Lower lobe of right lung (tissue), 2 donors: ENCODE results near the gene CSPG5. TPM values are rescaled to one million over a fixed set of nuclear protein-coding genes. Genes with fewer than 3 reads are reported as not detected.

ENCODE experiments used
- ATAC-seq, 2 donors: fragments of 200-7000 bp; cut with Tn5 transposase; one replicate each; pipeline ENCODE4 v1.9.1; 2020 to 2022; ENCODE audit warnings: mild to moderate bottlenecking in 2 of 2, moderate library complexity in 2 of 2
- DNase-seq: peaks from one replicate; pipeline ENCODE4 v3.0.0-alpha.2; 2020
- H3K27ac ChIP-seq: fragments of 200-600 bp; one replicate; pipeline ENCODE4 v1.8.0; 2022
- H3K27me3 ChIP-seq: fragments of 200-600 bp; one replicate; pipeline ENCODE4 v1.8.0; 2022; ENCODE audit warnings: low read depth
- H3K36me3 ChIP-seq: fragments of 200-600 bp; one replicate; pipeline ENCODE4 v1.8.0; 2022; ENCODE audit warnings: mild to moderate bottlenecking
- H3K4me1 ChIP-seq: fragments of 200-600 bp; one replicate; pipeline ENCODE4 v1.8.0; 2022
- H3K4me3 ChIP-seq: fragments of 200-600 bp; one replicate; pipeline ENCODE4 v1.8.0; 2022; ENCODE audit warnings: mild to moderate bottlenecking
- H3K9me3 ChIP-seq: fragments of 200-600 bp; one replicate; pipeline ENCODE4 v1.8.0; 2022
- intact Hi-C: fragments of 100-400 bp; cut with DNase I; formaldehyde crosslinking; loops from one replicate; pipeline ENCODE4 v1.11.0; 2022
- total RNA-seq: library from RNA; stranded (reverse); fragmentation: NEBNext Ultra II Directional; extraction: Animal tissue kit (Norgen Biotek cat#: 25700); gene quantifications from one replicate; pipeline ENCODE4 v1.2.1, GENCODE V29; 2021
- TF ChIP-seq, protein P1 (sequence below): fragments of 200-600 bp; IDR thresholded peaks from one replicate; pipeline ENCODE4 v1.8.0; 2022; ENCODE audit warnings: antibody characterized with exemption, mild to moderate bottlenecking
- donor health status: DM: no; HTN: yes; CAD: no; lungs with severe emphysema.

Gene CSPG5
- total RNA-seq, 1 donor from 2014 or later: 2.3 TPM

DNA sequence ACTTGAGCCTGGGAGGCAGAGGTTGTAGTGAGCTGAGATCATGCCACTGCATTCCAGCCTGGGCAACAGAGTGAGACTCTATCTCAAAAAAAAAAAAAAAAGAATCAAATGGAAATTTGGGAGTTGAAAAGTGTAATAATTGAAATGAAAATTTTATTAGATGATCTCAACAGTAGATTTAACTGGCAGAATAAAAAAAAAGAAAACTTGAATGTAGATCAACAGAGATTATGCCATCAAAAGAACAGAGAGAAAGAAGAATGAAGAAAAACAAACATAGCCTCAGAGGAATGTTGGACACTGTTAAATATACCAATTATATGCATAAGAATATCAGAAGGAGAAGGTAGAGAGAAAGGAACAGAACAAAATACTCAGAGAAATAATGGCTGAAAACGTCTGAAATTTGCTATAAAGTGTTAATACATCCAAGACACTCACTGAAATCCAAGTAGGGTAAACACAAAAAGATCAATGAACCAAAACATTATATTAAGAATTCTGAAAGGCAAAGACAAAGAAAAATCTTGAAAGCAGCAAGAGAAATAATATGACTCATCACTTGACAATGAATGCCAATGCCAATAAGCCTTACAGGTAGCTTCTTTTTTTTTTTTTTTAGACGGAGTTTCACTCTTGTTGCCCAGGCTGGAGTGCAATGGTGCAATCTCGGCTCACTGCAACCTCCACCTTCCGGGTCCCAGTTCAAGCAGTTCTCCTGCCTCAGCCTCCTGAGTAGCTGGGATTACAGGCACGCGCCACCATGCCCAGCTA is 50.5 kb downstream of the CSPG5 start:
- DNase-seq: no peak
- Histone ChIP-seq H3K4me1 (no peaks in the 10 kb centered on the region), H3K9me3 (no peaks in the 10 kb centered on the region), H3K27ac (no peak overlapping the region), H3K4me3 (no peak overlapping the region), H3K36me3 (no peaks in the 10 kb centered on the region), H3K27me3 (no peaks in the 10 kb centered on the region)
- TF ChIP-seq, protein P1, sequence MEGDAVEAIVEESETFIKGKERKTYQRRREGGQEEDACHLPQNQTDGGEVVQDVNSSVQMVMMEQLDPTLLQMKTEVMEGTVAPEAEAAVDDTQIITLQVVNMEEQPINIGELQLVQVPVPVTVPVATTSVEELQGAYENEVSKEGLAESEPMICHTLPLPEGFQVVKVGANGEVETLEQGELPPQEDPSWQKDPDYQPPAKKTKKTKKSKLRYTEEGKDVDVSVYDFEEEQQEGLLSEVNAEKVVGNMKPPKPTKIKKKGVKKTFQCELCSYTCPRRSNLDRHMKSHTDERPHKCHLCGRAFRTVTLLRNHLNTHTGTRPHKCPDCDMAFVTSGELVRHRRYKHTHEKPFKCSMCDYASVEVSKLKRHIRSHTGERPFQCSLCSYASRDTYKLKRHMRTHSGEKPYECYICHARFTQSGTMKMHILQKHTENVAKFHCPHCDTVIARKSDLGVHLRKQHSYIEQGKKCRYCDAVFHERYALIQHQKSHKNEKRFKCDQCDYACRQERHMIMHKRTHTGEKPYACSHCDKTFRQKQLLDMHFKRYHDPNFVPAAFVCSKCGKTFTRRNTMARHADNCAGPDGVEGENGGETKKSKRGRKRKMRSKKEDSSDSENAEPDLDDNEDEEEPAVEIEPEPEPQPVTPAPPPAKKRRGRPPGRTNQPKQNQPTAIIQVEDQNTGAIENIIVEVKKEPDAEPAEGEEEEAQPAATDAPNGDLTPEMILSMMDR: no peak
- ATAC-seq: no peak
- intact Hi-C loops: loop anchor here (10.0 kb wide), 1 partner anchor 277 kb away; the partner anchor contains the start of gene DHX30

DNA sequence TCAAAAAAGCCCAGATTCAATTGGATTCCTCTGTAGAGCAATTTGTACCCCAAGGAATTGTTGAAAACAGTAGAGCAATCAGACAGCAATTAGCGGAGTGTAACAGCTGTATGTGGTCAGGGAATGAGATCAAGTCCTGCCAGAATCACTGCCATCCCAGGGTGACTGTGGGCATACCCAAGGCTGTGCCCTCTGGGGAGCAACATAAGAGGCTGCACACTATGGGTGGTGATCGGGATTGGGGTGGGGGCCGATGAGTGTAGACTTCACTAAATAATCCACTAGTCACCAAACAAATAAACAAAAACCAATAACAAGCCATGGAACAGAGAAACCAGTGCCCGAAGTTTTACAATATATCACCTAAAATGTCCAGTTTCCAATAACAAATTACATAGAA is 53.0 kb downstream of the CSPG5 start:
- Histone ChIP-seq H3K9me3 (no peaks in the 10 kb centered on the region), H3K27me3 (no peaks in the 10 kb centered on the region), H3K27ac (no peak overlapping the region), H3K4me3 (no peak overlapping the region), H3K36me3 (no peaks in the 10 kb centered on the region), H3K4me1 (peaks cover 5% of the 10 kb centered on the region)
- intact Hi-C loops: loop anchor here (10.0 kb wide), 1 partner anchor 279 kb away; the partner anchor contains the start of gene DHX30
- ATAC-seq: no peak
- TF ChIP-seq, protein P1: no peak
- DNase-seq: no peak

DNA sequence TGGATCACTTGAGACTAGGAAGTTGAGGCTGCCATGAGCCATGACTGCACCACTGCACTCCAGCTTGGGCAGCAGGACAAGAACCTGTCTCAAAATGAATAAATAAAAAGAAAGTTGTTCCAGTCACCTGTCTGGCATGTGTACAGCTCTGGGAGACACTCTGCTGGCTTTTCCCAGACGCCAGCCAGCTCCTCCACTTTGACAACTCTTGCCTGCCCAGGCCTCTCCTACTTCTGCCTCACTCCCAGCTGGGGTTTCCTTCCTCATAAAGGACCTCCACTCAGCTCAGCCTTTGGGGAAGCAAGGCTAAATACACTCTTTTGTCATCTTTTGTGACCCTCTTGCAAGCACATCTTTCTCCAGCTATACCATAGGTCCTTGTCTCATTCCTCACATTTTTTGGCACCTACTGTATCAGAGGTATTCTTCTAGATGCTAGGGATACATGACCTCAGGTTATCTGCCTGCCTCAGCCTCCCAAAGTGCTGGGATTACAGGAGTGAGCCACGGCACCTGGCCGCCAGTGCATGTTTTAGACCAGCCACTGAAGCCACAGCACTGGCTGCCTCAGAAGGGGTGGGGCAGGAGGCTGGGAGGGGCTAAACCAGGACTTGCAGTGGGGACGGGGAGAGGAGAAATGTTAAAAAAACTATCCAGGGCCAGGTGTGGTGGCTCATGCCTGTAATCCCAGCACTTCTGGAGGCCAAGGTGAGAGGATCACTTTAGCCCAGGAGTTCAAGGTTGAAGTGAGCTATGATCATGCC is 55.2 kb downstream of the CSPG5 start:
- Histone ChIP-seq H3K4me3 (no peak overlapping the region), H3K27ac (no peak overlapping the region), H3K4me1 (peaks cover 5% of the 10 kb centered on the region), H3K27me3 (no peaks in the 10 kb centered on the region), H3K9me3 (no peaks in the 10 kb centered on the region), H3K36me3 (no peaks in the 10 kb centered on the region)
- ATAC-seq (peak in 1 of 2 donors; percentile 45), DNase-seq (no peak)
- intact Hi-C loops: loop anchor here (10.0 kb wide), 1 partner anchor 281 kb away; the partner anchor contains the start of gene DHX30
- TF ChIP-seq, protein P1: no peak

DNA sequence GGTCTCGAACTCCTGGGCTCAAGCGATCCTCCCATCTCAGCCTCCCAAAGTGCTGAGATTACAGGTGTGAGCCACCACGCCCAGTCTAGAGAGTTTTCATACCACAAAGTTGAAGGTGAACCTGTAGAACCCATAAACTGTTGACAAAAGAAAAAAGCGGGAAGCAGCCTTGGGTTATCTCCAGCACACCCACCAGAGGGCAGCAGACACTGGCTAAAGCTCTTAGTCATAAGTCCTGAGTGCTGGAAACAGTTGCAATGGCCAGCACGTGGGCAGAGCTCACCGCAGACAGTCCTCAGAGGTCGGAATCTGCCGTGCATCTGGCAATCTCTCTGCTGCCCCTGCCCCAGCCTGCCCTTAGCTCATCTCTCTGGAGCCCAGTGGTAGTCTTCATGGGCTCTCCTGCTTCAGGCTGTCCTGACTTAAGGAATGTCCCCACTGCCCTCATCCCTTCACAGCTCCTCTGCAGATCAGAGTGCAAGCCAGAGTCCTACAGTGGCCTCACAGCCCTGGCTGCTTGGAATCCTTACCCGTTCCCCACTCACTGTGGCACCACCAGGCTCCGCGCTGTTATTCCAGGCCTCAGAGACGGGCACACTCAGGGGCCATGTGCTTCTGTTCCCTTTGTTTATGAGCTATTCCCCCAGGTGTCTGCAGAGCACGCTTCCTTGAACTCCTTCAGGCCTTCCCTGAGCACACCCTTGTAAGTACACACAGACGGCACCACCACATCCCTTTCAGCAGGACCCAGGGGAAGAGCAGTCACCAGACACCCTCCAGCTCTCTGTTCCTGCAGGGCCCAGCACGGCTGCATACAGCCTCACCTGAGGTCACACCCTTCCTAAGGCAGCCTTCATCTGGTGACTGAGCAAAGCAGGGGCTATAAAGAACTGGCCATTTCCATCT is 56.3 kb downstream of the CSPG5 start:
- H3K4me1 ChIP-seq: peaks cover 5% of the 10 kb centered on the region
- no peak overlapping the region for H3K27ac ChIP-seq
- ATAC-seq (peak; percentile 96 to 98), DNase-seq (peak; percentile 88)
- no peaks in the 10 kb centered on the region for H3K9me3 ChIP-seq
- intact Hi-C loops: loop anchor here (10.0 kb wide), 1 partner anchor 282 kb away; the partner anchor contains the start of gene DHX30
- no peak overlapping the region for H3K4me3 ChIP-seq
- no peaks in the 10 kb centered on the region for H3K36me3 ChIP-seq
- no peaks in the 10 kb centered on the region for H3K27me3 ChIP-seq
- TF ChIP-seq, protein P1: peak; percentile 89

DNA sequence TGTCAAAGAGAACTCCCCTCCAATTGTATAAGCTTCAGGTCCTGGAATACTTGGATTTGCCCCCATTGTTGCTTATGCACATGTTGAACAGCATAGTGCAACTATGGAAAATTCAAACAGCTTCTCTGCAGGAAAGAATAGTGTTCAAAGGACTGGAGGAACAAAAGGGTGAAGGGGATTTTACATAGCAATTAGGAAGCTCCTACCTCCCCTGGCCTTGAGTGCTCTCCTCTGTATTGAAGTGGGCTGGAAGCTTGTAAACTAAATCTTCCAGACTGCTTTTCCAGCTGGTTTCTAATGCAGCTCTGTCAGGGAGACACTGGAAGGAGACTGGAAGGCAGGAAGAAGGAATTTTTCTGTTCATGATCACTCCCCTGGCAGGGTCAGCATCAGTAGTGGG is 57.9 kb downstream of the CSPG5 start:
- intact Hi-C loops: loop anchor here (10.0 kb wide), 1 partner anchor 284 kb away; the partner anchor contains the start of gene DHX30
- Histone ChIP-seq H3K27ac (no peak overlapping the region), H3K9me3 (no peaks in the 10 kb centered on the region), H3K4me1 (peaks cover 5% of the 10 kb centered on the region), H3K36me3 (no peaks in the 10 kb centered on the region), H3K27me3 (no peaks in the 10 kb centered on the region), H3K4me3 (no peak overlapping the region)
- DNase-seq (no peak), ATAC-seq (no peak)
- TF ChIP-seq, protein P1: no peak
